IPS DF 4.7 (cell line): ENCODE data around the gene RIBC1.
"Not testable (repeated sequence)": the region's sequence is repeated elsewhere in the genome, so short reads cannot be mapped to it uniquely, and the experiment has no call there.

Experiments
- DNase-seq: peaks from one replicate; pipeline ENCODE4 v3.0.0-alpha.2; 2013; ENCODE audit warnings: low spot score; ENCODE audit errors: extremely low read depth

RIBC1 gene

GRCh38 chrX:53435997-53436396, 13.3 kb downstream of the RIBC1 start:
- no peak for DNase-seq

- no peak for DNase-seq
These were observed 14.5 kb downstream of the RIBC1 start for GRCh38 chrX:53437206-53437605.

DNA sequence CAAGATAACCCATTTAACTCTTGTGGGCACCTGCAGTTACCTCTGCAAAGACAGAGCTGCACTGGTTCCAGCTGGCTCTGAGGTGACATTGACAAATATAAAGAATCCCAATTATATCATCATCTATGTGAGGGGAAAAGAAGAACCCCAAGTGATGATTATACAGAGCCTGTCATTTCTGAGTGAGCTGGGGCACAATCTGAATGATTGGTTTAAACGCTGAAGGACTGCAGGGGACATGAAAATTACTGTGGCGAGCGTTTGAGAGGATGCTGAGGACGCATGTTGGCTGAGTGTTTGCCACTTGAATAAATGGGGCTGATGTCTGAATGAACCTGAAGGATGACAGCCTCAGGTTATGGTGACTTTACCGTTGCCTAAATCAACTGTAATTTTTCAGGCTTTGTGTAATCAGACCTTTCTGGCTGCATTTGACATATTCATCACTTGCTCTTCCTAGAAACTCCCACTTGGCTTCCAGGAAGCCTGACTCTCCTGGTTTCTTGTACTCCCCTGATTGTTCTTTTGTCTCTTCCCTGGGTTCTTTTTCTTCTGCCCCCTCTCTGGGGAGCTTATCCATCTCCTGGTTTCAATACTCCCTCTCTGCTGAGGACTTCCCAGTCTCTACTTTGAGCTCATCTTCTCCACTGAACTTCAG, 15.6 kb downstream of the RIBC1 start:
- no peak for DNase-seq

DNA sequence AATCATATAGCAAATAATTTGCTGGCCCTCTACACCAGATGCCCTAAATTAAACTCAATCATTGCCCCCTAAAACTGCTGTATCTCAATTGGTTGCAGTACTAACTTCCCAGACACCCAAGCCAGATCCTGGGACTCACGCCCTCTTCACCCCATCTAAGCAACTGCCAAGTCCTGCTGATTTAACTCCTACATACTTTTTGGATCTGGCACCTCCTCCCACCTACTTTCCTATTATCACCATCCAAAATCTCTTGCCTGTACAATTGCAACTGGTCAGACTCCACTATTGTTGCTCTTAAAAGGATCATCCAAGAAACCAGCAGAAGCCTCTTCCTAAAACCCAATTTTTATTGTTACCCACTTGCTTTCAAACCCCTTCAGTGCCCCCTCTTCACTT, 16.2 kb downstream of the RIBC1 start:
- DNase-seq = no peak

DNA sequence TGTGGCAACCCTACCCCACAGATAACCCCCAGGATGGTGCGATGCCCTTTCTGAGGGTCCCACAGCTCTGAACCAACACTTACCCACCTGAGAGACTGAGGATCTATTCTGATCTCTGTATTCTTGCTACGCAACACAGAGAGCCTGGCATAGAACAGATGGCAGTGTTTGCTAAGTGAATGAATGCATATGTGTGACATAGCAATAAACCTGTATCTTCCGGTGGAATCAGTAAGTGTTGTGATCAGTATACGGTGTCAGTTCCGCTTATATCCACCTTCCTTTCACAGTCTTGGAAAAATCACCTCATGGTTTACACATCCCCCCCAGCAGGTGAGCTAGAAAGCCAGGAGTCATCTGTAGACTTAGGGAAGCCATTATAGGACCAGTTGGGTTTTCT, 17.4 kb downstream of the RIBC1 start:
- no peak for DNase-seq

DNA sequence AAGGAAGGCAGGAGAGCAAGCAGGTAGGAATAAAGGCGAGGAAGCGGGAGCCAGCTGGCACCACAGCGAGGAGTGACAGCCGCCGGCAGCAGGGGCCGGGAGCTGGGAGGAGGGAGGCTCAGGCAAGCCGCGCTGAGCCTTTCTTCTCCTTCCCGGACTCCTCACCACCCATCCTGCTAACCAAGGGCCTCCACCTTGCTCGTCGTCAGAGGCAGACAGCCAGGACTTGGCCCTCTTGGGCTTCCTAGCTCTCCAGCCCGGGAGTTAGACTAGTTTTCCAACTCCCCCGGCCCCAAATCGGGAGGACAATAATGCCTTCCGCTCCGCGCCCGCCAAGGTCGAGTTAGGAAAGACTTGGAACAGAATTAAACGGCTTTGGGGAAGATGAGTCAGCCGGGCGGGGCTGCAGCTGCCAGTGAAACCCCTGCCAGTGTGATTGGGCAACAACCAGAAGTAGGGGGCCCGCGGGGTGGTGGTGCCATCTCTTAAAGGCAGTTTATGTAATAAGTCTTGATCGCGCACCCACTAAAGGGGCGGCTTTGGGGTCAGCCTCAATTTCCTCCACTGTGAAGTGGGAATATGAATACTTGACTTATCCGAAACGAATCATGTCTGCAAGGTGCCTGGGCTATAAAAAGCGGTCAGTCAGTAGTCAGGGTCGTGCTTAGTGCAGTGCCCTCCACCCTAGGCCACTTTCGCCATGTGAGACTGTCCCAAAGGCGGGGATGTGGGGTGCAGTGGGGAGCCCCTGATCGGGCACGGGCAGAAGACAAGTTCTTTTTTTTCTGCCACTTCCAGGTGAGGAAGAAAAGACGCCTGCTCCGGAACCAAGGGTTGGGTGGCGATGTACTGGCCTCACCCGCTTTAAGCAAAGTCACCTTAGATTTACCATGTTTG, 18.2 kb downstream of the RIBC1 start:
- no peak for DNase-seq

DNA sequence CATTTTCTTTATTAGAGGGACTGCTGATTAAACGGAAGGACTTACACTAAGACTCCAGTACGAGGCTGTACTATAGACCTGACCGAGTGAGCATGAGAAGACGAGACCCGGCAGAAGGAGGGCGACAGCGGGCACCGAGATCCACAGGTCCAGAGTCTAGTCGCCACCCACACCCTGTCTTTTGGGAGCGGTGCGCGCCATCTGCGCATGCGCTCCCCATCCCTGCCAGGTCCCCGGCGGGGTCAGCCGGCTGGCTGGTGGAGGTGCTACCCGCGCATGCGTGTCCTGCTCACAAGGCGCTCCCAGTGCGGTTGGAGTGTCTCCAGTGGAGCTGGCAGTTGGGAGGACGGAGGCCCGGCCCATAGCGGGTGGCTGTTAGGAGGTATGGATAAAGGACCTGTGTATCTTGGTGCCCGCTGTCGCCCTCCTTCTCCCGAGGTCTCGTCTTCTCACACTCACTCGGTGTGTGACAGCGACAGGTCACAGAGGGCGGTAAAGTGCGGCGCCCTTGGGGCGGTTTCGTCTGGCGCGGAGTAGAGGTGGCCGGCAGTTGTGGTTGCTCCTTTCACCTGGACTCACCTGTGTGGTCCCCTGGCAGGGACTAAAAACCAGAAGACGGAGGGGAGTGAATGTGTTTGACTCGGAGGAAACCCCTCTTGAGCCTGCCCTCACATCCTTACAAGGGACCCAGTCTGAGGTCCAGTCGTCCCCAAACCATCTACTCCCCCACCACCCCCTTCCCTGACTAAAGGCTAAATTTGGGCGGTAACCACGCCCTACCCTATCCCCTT, 19.1 kb downstream of the RIBC1 start:
- no peak for DNase-seq

GRCh38 chrX:53442322-53442631, 19.6 kb downstream of the RIBC1 start:
- no peak for DNase-seq

- no peak for DNase-seq
These were observed 23.3 kb downstream of the RIBC1 start for GRCh38 chrX:53445977-53446376.

- DNase-seq = no peak
These were observed 24.8 kb downstream of the RIBC1 start for GRCh38 chrX:53447441-53447840.

- DNase-seq = no peak
These were observed 27.0 kb downstream of the RIBC1 start for GRCh38 chrX:53449632-53450031.

DNA sequence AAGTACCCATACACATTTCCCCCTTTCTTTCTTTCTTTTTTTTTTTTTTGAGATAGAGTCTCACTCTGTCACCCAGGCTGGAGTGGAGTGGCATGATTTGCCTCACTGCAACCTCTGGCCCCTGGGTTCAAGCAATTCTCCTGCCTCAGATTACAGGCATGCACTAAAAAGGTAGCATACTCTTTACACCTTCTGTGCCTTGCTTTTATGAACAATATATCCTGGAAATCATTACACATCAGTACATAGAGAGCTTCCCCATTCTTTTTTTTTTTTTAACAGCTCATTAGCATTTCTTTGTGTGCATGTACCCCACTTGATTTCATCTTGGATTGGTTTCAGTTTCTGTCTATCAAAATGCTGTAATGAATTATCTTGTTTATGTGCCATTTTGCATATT, 30.1 kb downstream of the RIBC1 start:
- no peak for DNase-seq

DNA sequence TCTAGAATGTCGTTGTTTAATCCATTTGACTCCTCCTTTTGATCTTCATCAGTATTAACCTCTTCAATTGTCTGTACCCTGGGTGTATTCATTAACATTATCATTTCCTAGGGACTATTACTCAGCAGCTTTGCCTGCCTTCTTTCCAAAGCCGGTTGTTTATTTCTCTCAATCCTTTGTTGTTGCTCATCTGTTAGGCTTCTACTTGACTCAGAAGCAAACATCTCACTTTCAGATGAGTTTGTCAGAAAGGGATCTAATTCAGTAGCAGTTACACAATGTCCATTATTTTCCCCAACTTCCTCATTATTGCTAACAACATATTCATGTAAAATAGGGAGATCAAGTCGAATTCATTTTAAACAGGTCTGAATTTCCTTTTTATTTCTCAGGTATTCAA, 33.6 kb downstream of the RIBC1 start:
- DNase-seq = no peak

DNA sequence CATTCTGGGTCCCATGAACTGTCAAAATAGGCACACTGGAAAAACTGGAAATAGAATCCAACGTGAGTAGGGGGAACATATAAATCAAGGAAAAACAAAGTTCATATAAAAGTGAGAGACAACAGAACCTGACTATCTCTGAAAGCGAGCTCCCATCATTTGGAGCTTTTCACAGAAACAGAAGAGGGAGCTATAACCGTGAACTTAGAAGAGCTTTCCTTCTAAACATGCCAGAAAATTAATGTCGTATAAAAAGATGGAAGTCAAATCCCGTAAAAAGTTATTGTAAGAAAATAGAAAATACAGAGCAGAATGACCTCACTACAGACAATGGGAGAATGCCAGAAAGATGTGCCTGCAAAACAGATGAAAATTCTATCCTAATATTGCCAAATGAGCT, 35.4 kb downstream of the RIBC1 start:
- DNase-seq = no peak

- DNase-seq = not testable (repeated sequence)
These were observed 46.0 kb downstream of the RIBC1 start for GRCh38 chrX:53468659-53469058.

GRCh38 chrX:53471346-53471745, 48.7 kb downstream of the RIBC1 start:
- no peak for DNase-seq

GRCh38 chrX:53474707-53475106, 52.0 kb downstream of the RIBC1 start:
- DNase-seq = no peak

- no peak for DNase-seq
These were observed 53.7 kb downstream of the RIBC1 start for GRCh38 chrX:53476371-53476770.

DNA sequence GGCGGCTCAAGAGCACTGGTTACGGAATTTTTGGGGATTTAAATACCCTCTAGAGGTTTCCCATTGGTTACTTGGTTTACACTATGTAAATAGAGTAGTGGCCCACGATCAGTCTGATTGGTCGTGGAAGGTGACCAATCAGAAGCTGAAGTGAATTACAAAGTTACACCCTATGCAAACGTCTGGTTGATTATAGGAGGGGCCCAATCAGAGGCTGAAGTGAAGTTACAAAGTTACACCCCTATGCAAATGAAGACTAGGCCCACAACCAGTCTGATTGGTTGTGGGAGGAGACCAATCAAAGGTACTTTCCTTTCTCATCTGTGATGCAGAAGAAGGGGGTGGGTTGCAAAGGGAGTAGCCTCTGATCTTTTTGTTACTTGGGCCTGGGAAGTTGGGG, 56.6 kb downstream of the RIBC1 start:
- no peak for DNase-seq
